GM21381 (cell line): ENCODE data around the gene CHCHD10.

Experiments
- ATAC-seq: cut with Tn5 transposase; IDR thresholded peaks from one replicate; pipeline ENCODE4 v1.9.1; 2021; ENCODE audit warnings: mild to moderate bottlenecking, moderate library complexity; ENCODE audit not compliant: unreplicated experiment

The CHCHD10 gene

DNA sequence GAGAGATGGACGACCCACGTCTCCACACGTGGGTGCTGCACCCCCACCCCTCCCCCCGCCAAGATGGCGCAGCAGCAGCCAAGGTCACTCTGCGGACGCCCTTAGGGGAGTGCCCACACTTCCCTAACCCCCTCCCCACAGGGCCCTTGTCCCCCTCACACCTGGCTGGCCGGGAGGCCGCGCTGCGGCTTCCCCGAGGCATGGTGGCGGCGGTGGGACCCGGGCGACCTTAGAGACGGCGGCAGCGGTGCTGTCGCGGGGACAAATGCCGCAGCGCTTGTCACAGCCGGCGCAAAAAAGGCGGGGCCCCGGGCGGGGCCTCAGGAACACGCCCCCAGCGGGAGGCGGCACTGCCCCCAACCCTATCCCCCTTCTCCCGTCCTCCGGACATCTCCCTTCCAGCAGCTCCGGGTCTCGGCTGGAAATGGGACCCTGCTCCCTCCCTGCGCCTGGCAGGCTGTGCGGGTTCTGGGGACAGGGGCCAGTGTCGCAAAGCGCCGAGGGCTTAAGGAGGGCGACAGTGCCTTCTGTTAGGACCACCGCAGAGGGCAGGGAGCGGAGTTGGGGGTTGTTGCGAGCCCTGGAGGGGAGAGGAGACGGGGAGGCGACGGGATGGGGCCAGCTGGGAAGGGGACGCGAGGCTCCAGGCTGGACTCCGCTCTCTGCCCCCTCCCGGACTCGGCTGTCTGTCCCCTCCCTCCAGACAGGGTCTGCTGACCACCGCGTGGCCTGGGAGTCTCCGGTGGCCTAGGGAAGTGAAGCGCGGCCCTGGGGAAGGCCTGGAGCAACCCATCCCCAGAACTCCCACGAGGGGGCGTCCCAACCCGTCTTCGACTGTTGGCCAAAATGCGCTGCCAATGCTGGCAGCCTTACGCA lies at the start of gene CHCHD10:
Gene CHCHD10 (minus strand): TSS at position 300 of the 876 bp plus-strand sequence. CDS start 98 bp downstream, at position 202.
- no peak for ATAC-seq

DNA sequence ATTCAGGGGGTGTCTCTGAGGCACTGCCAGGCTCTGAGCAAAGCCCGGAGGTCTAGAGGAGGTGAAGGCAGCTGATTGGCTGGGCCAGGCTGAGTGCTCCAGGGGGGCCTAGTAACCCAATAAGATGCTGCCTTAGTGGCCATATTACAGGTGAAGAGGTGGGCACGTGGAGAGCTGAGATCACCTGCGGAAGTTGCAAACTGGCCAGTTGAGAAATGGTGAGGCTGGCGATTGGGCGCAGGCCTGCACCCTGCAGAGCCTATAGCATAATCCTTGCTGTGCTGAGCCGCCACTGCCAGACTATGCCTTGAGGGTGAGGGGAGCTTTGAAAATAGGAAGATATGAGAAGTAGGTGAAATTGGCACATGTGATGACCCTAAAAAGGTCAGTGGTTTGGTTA lies 49.4 kb upstream of the CHCHD10 start:
- no peak for ATAC-seq

DNA sequence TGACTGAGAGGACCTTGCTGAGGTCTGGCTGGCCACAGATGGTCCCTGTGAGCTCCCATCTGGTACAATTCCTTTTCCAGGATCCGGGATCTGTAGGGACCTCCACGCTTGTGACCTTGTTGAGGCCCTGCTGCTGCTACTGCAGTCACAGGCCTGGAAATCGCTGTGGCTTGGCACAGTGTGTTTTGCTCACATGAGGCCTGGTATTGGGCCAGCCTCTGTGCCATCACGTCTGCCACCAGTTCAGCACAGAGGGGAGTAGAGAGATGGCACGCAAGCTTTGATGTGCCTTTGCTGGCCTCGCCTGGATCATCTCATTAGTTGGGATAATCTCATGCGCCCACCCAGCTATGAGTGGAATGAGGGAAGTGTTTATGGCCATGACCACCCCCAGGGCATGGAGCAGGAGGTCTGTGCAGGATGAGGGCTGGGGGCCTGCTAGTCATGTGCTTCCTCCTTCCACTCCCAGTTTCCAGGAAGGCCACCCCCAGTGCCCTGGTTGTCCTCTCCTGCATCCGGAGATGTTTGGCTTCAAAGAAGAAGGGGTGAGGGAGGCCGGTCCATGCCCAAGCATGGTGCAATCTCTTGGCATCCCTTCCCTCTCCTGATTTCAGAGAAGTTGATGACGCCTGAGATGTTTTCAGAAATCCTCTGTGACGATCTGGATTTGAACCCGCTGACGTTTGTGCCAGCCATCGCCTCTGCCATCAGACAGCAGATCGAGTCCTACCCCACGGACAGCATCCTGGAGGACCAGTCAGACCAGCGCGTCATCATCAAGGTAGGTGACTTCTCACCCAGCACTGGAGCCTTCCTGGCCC lies 48.6 kb upstream of the CHCHD10 start:
- ATAC-seq = no peak

- ATAC-seq = no peak
Measured at GRCh38 chr22:23815541-23816155, 47.9 kb upstream of the CHCHD10 start.

GRCh38 chr22:23812378-23812777 lies 44.6 kb upstream of the CHCHD10 start:
- ATAC-seq = no peak

GRCh38 chr22:23806837-23807236 lies 39.1 kb upstream of the CHCHD10 start:
- ATAC-seq = no peak

GRCh38 chr22:23804781-23805291 lies 37.1 kb upstream of the CHCHD10 start:
- no peak for ATAC-seq

- ATAC-seq = no peak
Measured at GRCh38 chr22:23803001-23803819, 35.4 kb upstream of the CHCHD10 start.

- ATAC-seq = no peak
Measured at GRCh38 chr22:23801886-23802377, 34.2 kb upstream of the CHCHD10 start.

DNA sequence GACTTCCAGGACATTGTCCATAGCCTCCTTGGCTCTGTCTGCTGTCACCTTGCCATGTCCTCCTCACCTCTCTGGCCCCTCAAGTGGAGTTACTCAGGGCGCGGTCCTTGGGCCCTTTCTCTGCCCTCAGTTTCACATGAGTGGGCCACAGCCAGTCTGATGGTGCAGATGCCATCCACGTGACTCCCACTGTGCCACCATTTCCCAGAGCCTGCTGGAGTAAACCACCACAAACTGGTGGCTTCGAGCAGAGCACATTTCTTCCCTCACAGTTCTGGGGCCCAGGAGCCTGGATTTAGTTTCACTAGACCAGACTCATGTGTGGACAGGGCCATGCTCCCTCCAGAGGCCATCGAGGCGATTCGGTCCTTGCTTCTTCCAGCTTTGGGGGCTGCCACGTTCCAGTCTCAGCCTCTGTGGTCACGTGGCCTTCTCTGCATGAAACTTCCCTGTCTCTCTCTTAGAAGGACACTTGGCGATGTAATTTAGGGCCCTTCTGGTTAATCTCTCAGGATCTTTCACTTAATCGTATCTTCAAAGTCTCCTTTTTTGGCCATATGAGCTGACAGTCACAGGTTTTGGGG lies 33.6 kb upstream of the CHCHD10 start:
- ATAC-seq = peak; percentile 11

DNA sequence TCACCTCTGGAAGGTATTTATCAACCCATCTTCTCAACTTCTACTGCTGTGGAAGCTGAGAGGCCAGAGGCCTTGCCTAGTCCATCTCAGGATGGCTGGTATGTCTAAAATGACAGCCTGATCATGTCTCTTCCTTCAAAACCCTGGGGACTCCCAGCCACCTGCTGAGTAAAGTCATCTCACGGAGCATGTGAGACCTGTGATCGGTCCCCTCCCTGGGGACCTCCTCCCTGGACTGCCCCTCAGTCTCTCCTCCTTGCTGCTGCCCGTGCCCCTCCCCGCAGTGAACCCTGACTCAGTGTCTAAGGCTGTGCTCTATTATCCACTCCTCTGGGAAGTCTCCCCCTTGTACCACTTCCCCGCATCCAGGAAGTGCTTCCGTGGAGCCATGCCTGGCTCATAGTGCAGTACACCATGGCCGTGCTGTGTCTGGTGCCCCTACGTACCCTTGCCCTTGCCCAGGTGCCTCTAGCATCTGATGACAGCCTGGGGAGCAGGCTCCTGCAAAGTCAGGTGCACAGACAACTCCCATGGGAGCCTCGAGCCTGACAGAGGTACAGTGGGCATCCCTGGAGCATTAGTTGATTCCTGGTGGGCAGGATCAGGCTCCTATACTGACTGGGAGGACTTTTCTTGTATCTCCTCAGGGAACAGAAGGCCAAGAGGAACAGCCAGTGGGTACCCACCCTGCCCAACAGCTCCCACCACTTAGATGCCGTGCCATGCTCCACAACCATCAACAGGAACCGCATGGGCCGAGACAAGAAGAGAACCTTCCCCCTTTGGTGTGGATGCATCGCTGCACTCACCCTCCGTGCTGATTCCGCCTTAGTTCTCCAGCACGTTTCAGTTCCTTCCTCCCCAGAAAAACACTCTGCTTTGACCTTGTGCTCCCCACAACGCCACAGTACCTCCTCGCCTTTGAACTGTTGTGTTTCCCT lies 32.8 kb upstream of the CHCHD10 start:
- ATAC-seq = peak; percentile 55

GRCh38 chr22:23796461-23796860 lies 28.7 kb upstream of the CHCHD10 start:
- ATAC-seq = no peak

GRCh38 chr22:23793326-23793725 lies 25.6 kb upstream of the CHCHD10 start:
- no peak for ATAC-seq

DNA sequence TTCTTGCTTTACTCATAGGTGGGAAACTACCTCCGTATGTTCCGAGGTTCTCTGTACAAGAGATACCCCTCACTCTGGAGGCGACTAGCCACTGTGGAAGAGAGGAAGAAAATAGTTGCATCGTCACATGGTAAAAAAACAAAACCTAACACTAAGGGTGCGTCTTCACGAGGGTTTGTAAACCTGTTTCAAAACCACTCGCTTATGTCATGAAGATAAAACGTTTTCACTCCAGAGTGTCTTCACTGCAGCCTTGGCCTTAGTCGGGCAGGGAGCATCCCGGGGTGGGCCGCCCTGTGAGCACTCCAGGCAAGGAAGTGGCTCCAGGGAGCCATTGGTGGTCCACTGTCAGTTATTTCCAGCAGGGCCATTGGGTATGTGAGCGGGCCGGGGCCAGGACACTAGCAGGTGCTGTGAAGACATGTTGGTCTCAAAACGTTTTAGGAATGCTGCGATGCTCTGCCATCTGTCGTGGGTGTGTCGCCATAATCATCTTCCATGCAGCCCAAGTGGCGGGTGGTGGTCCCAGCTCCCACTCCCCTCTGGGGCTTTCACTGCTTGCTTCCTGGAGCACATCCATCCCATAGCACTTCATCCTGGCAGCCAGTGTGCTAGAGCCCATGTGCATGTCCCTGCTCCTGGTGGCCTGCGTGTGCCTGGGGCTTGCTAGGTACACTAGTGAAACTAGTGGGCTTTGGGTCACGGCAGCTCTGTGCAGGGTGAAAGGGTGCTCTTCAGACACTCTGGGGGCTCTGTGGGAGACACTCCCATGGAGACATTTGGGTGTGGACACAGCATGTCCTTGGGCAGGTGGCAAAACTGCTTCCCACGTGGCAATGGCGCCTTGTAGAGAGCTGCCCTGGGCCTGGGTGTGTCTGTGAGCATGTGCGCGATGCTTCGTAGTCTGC lies 24.2 kb upstream of the CHCHD10 start:
- ATAC-seq = no peak

DNA sequence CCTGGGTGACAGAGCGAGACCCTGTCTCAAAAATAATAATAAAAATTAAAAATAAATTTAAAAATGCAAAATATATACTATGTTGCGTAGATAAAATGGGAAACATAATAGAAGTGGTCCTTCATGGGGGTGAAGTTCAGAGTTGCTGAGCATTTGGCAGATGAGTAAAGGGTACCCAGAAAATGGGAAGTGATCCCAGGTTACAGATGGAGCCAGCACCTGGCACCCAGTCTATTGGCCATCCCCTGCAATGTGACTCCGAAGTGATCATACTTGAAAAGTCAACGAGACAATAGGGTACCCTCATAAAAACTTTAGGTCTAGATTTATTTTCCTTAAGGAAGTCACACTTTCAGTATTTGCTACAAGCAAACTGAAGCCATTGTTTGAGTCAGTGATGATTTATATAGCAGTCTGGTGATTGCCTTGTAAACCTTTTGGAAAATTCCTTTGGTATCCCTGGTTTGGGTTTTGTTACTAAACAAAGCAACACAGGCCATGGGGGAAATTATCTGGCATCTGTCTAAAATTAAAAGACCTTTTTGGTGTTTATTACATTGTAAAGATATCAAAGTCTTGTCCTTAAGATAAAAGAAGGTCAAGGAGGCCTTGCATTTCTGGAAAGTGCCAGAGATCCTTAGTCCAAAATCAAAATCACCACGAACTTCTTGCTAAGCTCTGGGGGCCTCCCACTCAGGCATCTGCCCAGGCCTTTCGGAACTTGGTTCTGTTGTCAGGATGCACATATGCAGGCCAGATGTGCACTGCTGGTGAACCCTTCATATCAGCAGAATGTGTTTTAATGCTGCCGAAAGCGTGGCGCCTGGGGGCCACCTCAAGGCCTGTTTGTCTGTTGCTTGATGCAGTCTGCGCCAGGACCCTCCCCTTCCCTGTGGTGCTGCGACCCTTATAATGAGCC lies 23.3 kb upstream of the CHCHD10 start:
- no peak for ATAC-seq

GRCh38 chr22:23789638-23790037 lies 21.9 kb upstream of the CHCHD10 start:
- ATAC-seq = no peak

- no peak for ATAC-seq
Measured at GRCh38 chr22:23789121-23789520, 21.3 kb upstream of the CHCHD10 start.
